Breast epithelium (tissue), 4 donors: Measurements from ENCODE around the gene ALDH1A1. TPM values are rescaled to one million over a fixed set of nuclear protein-coding genes. Genes with fewer than 3 reads are reported as not detected.

ENCODE experiments used
- DNase-seq, 2 donors: peaks; one replicate each; pipeline ENCODE4 v3.0.0-alpha.2; 2019; ENCODE audit warnings: low spot score in 2 of 2
- H3K27ac ChIP-seq, 2 donors: fragments of 200-600 bp; sonication (generic) in 1 of 2; one replicate each; pipeline ENCODE4 v1.5.1; 2016 to 2019; ENCODE audit warnings: mild to moderate bottlenecking in 1 of 2
- H3K27me3 ChIP-seq, 2 donors: fragments of 200-600 bp; sonication (generic) in 1 of 2; one replicate each; pipeline versions ENCODE4 v1.5.1 to v1.6.0; 2017 to 2019; ENCODE audit warnings: control low read depth in 1 of 2, mild to moderate bottlenecking in 1 of 2
- H3K36me3 ChIP-seq: fragments of 200-600 bp; one replicate; pipeline ENCODE4 v1.5.1; 2019
- H3K4me1 ChIP-seq, 2 donors: fragments of 200-600 bp; sonication (generic); one replicate each; pipeline ENCODE4 v1.5.1; 2016 to 2019; ENCODE audit warnings: control low read depth in 1 of 2
- H3K4me3 ChIP-seq, 3 donors: fragments of 200-600 bp; sonication (generic); 1 replicate in 2 of 3; 2 replicates in 1 of 3; pipeline ENCODE4 v1.5.1; 2016 to 2019; ENCODE audit warnings: mild to moderate bottlenecking in 3 of 3, moderate library complexity in 2 of 3
- H3K9me3 ChIP-seq, 2 donors: fragments of 200-600 bp; sonication (generic) in 1 of 2; one replicate each; pipeline ENCODE4 v1.5.1; 2016 to 2019; ENCODE audit warnings: control low read depth in 1 of 2
- POLR2A ChIP-seq: fragments of 450-650 bp; IDR thresholded peaks from one replicate; pipeline ENCODE4 v1.6.1; 2016; ENCODE audit warnings: antibody characterized with exemption, mild to moderate bottlenecking, moderate library complexity
- POLR2AphosphoS5 ChIP-seq, 3 donors: sonication (generic); formaldehyde crosslinking; IDR thresholded peaks; one replicate each; pipeline ENCODE4 v1.6.1; 2017; ENCODE audit warnings: antibody characterized with exemption in 3 of 3
- intact Hi-C: fragments of 100-400 bp; cut with DNase I; formaldehyde crosslinking; loops from one replicate; pipeline ENCODE4 v1.15.1; 2023; ENCODE audit warnings: low total_unique reads
- total RNA-seq, 3 donors: library from RNA; depleted of rRNA; stranded (reverse); fragments of >200 nt; gene quantifications; one replicate each; pipeline ENCODE4 v1.1.0, GENCODE V29; 2016
- TF ChIP-seq, protein P1 (sequence below), 3 donors: fragments of 450-650 bp; IDR thresholded peaks; one replicate each; pipeline ENCODE4 v1.5.1; 2016 to 2017; ENCODE audit warnings: antibody characterized with exemption in 3 of 3, mild to moderate bottlenecking in 3 of 3, moderate library complexity in 3 of 3

The ALDH1A1 gene
- total RNA-seq, 3 donors from 2014 or later: 67.2 to 233 (median 80.1) TPM

DNA sequence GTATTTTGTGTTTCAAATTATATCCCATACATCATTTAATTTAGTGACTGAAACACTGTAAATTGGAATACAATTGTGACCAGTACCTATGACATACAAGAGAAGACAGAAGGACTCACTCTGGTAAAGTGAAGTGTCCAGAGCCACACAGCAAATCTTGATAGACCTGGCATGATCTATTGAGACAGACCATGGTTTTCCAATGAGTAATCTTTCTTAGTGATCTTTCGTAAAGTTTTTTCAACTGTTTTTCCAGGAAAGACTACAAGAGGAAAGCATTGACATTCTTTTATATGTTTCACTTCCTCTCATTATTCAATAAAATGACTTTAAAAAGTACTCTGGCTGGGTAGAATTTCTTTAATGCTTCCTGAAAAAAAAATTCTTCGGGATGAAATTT lies 43.3 kb upstream of the ALDH1A1 start:
- intact Hi-C loops: no loop called here
- Histone ChIP-seq H3K9me3 (peaks cover 0 to 4% of the 10 kb centered on the region in 2 donors), H3K27me3 (no peaks in the 10 kb centered on the region), H3K4me1 (no peaks in the 10 kb centered on the region), H3K36me3 (no peaks in the 10 kb centered on the region), H3K27ac (no peak overlapping the region), H3K4me3 (no peak overlapping the region)
- no peak for TF ChIP-seq POLR2A
- no peak for TF ChIP-seq POLR2AphosphoS5 (IDR thresholded peaks at IDR 0.05)
- TF ChIP-seq, protein P1, sequence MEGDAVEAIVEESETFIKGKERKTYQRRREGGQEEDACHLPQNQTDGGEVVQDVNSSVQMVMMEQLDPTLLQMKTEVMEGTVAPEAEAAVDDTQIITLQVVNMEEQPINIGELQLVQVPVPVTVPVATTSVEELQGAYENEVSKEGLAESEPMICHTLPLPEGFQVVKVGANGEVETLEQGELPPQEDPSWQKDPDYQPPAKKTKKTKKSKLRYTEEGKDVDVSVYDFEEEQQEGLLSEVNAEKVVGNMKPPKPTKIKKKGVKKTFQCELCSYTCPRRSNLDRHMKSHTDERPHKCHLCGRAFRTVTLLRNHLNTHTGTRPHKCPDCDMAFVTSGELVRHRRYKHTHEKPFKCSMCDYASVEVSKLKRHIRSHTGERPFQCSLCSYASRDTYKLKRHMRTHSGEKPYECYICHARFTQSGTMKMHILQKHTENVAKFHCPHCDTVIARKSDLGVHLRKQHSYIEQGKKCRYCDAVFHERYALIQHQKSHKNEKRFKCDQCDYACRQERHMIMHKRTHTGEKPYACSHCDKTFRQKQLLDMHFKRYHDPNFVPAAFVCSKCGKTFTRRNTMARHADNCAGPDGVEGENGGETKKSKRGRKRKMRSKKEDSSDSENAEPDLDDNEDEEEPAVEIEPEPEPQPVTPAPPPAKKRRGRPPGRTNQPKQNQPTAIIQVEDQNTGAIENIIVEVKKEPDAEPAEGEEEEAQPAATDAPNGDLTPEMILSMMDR (IDR thresholded peaks at IDR 0.05): no peak
- DNase-seq: no peak

DNA sequence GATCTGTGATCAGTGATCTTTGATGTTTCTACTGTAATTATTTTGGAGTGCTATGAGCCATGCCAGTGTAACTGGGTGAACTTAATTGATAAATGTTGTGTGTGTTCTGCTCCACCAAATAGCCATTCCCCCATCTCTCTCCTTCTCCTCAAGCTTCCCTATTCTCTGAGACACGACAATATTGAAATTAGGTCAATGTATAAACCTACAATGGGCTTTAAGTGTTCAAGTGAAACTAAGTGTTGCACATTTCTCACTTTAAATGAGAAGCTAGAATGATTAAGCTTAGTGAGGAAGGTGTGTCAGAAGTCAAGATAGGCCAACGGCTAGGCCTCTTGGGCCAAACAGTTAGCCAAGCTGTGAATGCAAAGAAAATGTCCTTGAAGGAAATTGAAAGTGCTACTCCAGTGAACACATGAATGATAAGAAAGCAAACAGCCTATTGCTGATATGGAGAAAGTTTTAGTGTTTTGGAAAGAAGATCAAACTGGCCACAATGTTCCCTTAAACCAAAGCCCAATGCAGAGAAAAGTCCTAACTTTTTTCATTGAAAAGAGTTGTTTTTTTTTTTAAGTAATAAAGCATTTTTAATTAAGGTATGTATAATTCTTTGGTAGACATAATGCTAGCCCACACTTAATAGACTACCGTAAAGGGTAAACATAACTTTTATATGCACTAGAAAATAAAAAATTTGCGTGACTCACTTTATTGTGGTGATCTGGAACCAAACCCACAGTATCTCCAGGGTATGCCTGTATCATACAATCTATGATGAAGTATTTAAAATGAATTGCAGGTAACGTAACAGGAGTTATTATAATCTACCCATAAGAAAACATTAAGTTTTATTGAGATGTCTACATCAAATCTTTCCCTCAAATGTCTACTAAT lies 42.5 kb upstream of the ALDH1A1 start:
- Histone ChIP-seq H3K27me3 (no peaks in the 10 kb centered on the region), H3K27ac (no peak overlapping the region), H3K4me3 (no peak overlapping the region), H3K4me1 (no peaks in the 10 kb centered on the region), H3K9me3 (peaks cover 0 to 4% of the 10 kb centered on the region in 2 donors), H3K36me3 (no peaks in the 10 kb centered on the region)
- no peak for DNase-seq
- intact Hi-C loops: no loop called here
- TF ChIP-seq, protein P1 (IDR thresholded peaks at IDR 0.05): no peak
- TF ChIP-seq POLR2A (no peak), POLR2AphosphoS5 (IDR thresholded peaks at IDR 0.05) (no peak)

DNA sequence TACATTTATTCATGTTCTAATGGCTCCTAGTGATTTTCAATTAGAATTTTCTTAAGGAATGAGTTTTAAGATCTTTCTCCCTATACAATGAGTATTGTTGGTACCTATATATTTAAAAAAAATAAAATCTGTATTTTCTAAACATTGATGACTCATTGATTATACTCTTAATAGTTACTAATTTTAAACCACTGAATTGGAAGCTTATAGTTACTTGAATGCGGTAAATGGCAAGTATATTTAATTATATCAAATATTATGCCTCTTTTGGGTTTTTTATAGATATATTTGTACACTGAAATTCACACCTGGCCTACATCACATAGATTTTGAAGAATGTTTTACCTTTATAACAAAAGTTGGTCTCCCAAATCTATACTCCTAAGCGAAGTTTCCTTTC lies 38.9 kb upstream of the ALDH1A1 start:
- no peaks in the 10 kb centered on the region for H3K36me3 ChIP-seq
- no peak overlapping the region for H3K4me3 ChIP-seq
- no peaks in the 10 kb centered on the region for H3K9me3 ChIP-seq
- H3K27me3 ChIP-seq: no peaks in the 10 kb centered on the region
- no peak for TF ChIP-seq POLR2AphosphoS5 (IDR thresholded peaks at IDR 0.05)
- no peak for TF ChIP-seq POLR2A
- TF ChIP-seq, protein P1 (IDR thresholded peaks at IDR 0.05): no peak
- H3K4me1 ChIP-seq: no peaks in the 10 kb centered on the region
- no peak overlapping the region for H3K27ac ChIP-seq
- intact Hi-C loops: no loop called here
- no peak for DNase-seq

DNA sequence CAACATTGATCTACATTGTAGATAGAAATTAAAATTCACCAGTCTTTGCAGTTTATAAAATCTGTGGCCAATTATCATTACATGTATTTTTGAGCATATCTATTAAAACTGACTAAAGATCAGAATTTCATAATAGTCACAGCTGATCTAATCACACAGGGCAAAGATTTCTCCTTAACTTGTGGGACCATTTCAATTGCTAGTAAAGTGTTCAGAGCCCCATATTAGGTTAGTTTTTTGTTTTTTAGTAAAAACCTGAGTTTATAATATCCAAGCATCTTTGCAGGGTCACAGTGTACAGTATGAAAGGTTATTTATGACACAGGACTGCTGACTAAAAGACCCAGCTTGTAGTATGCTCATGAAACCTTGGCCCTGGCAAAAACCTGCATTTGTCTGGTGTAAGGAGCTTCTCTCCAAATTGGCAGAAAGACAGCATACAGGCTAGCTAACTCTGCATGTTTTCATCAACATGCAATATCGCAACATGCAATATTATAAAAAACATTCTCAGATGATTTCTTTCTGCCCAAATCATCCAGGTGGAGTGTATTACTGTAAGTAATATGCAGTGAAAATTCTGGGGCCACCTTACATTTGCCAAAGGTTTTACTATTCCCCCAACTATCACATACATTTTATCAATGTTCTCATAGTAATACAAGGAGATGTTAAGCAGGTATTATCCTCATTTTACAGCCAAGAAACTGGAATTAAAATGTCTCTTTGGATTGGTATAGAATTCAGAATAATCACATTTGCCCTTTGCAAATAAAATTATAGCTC lies 37.7 kb upstream of the ALDH1A1 start:
- H3K27ac ChIP-seq: no peak overlapping the region
- no peak for TF ChIP-seq POLR2A
- TF ChIP-seq POLR2AphosphoS5 (IDR thresholded peaks at IDR 0.05): no peak
- TF ChIP-seq, protein P1 (IDR thresholded peaks at IDR 0.05): no peak
- H3K9me3 ChIP-seq: no peaks in the 10 kb centered on the region
- DNase-seq: no peak
- no peaks in the 10 kb centered on the region for H3K4me1 ChIP-seq
- H3K4me3 ChIP-seq: no peak overlapping the region
- no peaks in the 10 kb centered on the region for H3K36me3 ChIP-seq
- intact Hi-C loops: no loop called here
- H3K27me3 ChIP-seq: no peaks in the 10 kb centered on the region
